ENCODE results near the gene LIPC. TPM values are rescaled to one million over a fixed set of nuclear protein-coding genes. Genes with fewer than 3 reads are reported as not detected.

Gene LIPC
- total and polyA plus RNA-seq, 10 of the 15 experiments (the other 5 are each of a cell fraction or from before 2014, with no cell fraction given), result 0.06 to 0.31 (median 0.16) TPM; not detected in 1

DNA sequence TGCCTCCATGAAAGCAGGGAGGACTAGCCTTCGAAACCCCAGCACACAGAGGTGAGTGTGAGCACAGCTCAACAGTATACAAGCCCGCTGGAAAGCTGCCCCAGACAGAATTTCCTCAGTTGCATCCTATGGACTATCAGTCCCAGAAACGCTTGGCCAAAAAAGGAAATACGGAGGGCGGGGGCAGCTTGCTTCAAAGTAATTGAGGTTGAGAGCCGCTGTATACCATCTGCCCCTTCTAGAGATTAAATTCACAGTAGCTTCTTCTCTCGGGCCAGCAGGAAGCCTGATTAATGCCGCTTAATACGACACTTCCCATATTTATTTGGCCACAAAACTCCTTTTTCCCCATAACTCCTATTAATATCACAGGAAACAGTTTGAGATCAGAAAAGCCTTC lies 88.7 kb downstream of the LIPC start:
- Histone ChIP-seq H3K4me3 (no peak overlapping the region), H3K36me3 (ENCODE audit: control insufficient read depth in 2 of 2, insufficient read depth in 2 of 2, low read length in 1 of 2) (no peaks in the 10 kb centered on the region), H3K9me3 (replicated peaks; ENCODE audit: control insufficient read depth, insufficient read depth, low read length) (no peaks in the 10 kb centered on the region; the same call in 2 of the 3 replicates), H3K9ac (ENCODE audit: control insufficient read depth, insufficient read depth, low read length) (no peak overlapping the region), H2AFZ (ENCODE audit: control insufficient read depth, low read depth, low read length) (no peak overlapping the region), H3K27ac (ENCODE audit: control insufficient read depth, insufficient read depth) (no peak overlapping the region; the same call in 1 of the 2 replicates), H3K4me2 (ENCODE audit: control insufficient read depth, insufficient read depth) (no peak overlapping the region), H4K20me1 (ENCODE audit: control insufficient read depth, insufficient read depth) (no peaks in the 10 kb centered on the region), H3K4me1 (ENCODE audit: control insufficient read depth, insufficient read depth, low read length) (peaks cover 59% of the 10 kb centered on the region), H3K27me3 (replicated peaks in 1 of 2; ENCODE audit: control insufficient read depth in 2 of 2, insufficient read depth in 2 of 2, low read length in 1 of 2) (no peaks in the 10 kb centered on the region), H3K79me2 (ENCODE audit: control insufficient read depth, insufficient read depth, low read length) (no peaks in the 10 kb centered on the region)
- ChIA-PET RAD21 (ENCODE audit: unreplicated experiment) (no interaction called here), SMC1A (ENCODE audit: uncharacterized antibody, unreplicated experiment) (interaction anchor here (1.0 to 1.6 kb wide), 4 partner anchors 9 to 229 kb away, joined by 3 to 4 read pairs (median 4); partner anchors contain the start of gene ADAM10), CTCF (interaction anchor here (0.6 kb wide), 1 partner anchor 140 kb away, joined by 3 read pairs; no protein-coding TSS in a partner anchor), POLR2A (no interaction called here)
- intact Hi-C loops (cut with micrococcal nuclease; ENCODE audit: unreplicated experiment) (no loop called here), in situ Hi-C loops (cut with MboI) (no loop called here)
- no TSS peak for BruUV-seq (replicated peaks)
- no peak for ATAC-seq
- no peak for DNase-seq (ENCODE audit: low read depth, low spot score)
- FAIRE-seq, result no peak
- 53% methylated on average over 9 of the region's 9 CpGs for WGBS (ENCODE audit: insufficient coverage, insufficient replicate concordance, low lambda C conversion rate, missing lambda C conversion rate)
- no peak for TF ChIP-seq TCF12 (IDR thresholded peaks at IDR 0.05; ENCODE audit: low read depth, low read length)
- TF ChIP-seq, protein P1, sequence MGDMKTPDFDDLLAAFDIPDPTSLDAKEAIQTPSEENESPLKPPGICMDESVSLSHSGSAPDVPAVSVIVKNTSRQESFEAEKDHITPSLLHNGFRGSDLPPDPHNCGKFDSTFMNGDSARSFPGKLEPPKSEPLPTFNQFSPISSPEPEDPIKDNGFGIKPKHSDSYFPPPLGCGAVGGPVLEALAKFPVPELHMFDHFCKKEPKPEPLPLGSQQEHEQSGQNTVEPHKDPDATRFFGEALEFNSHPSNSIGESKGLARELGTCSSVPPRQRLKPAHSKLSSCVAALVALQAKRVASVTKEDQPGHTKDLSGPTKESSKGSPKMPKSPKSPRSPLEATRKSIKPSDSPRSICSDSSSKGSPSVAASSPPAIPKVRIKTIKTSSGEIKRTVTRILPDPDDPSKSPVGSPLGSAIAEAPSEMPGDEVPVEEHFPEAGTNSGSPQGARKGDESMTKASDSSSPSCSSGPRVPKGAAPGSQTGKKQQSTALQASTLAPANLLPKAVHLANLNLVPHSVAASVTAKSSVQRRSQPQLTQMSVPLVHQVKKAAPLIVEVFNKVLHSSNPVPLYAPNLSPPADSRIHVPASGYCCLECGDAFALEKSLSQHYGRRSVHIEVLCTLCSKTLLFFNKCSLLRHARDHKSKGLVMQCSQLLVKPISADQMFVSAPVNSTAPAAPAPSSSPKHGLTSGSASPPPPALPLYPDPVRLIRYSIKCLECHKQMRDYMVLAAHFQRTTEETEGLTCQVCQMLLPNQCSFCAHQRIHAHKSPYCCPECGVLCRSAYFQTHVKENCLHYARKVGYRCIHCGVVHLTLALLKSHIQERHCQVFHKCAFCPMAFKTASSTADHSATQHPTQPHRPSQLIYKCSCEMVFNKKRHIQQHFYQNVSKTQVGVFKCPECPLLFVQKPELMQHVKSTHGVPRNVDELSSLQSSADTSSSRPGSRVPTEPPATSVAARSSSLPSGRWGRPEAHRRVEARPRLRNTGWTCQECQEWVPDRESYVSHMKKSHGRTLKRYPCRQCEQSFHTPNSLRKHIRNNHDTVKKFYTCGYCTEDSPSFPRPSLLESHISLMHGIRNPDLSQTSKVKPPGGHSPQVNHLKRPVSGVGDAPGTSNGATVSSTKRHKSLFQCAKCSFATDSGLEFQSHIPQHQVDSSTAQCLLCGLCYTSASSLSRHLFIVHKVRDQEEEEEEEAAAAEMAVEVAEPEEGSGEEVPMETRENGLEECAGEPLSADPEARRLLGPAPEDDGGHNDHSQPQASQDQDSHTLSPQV (IDR thresholded peaks at IDR 0.05), result no peak
- no peak for TF ChIP-seq ZNF217 (IDR thresholded peaks at IDR 0.05)
- TF ChIP-seq, protein P2, sequence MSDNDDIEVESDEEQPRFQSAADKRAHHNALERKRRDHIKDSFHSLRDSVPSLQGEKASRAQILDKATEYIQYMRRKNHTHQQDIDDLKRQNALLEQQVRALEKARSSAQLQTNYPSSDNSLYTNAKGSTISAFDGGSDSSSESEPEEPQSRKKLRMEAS (IDR thresholded peaks at IDR 0.05; ENCODE audit: low read depth, low read length), result no peak
- no peak for TF ChIP-seq NFXL1 (IDR thresholded peaks at IDR 0.05; ENCODE audit: borderline replicate concordance)
- TF ChIP-seq, protein P3, sequence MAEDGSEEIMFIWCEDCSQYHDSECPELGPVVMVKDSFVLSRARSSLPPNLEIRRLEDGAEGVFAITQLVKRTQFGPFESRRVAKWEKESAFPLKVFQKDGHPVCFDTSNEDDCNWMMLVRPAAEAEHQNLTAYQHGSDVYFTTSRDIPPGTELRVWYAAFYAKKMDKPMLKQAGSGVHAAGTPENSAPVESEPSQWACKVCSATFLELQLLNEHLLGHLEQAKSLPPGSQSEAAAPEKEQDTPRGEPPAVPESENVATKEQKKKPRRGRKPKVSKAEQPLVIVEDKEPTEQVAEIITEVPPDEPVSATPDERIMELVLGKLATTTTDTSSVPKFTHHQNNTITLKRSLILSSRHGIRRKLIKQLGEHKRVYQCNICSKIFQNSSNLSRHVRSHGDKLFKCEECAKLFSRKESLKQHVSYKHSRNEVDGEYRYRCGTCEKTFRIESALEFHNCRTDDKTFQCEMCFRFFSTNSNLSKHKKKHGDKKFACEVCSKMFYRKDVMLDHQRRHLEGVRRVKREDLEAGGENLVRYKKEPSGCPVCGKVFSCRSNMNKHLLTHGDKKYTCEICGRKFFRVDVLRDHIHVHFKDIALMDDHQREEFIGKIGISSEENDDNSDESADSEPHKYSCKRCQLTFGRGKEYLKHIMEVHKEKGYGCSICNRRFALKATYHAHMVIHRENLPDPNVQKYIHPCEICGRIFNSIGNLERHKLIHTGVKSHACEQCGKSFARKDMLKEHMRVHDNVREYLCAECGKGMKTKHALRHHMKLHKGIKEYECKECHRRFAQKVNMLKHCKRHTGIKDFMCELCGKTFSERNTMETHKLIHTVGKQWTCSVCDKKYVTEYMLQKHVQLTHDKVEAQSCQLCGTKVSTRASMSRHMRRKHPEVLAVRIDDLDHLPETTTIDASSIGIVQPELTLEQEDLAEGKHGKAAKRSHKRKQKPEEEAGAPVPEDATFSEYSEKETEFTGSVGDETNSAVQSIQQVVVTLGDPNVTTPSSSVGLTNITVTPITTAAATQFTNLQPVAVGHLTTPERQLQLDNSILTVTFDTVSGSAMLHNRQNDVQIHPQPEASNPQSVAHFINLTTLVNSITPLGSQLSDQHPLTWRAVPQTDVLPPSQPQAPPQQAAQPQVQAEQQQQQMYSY (CRISPR knock-in tag; IDR thresholded peaks at IDR 0.05), result no peak
- no peak for TF ChIP-seq JUND (IDR thresholded peaks at IDR 0.05; ENCODE audit: low read depth, low read length)
- no peak for TF ChIP-seq MEF2B (IDR thresholded peaks at IDR 0.05; ENCODE audit: partially characterized antibody, poor library complexity, severe bottlenecking)
- no peak for TF ChIP-seq CHD2 (IDR thresholded peaks at IDR 0.05; ENCODE audit: borderline replicate concordance, low read depth, low read length)
- TF ChIP-seq, protein P4, sequence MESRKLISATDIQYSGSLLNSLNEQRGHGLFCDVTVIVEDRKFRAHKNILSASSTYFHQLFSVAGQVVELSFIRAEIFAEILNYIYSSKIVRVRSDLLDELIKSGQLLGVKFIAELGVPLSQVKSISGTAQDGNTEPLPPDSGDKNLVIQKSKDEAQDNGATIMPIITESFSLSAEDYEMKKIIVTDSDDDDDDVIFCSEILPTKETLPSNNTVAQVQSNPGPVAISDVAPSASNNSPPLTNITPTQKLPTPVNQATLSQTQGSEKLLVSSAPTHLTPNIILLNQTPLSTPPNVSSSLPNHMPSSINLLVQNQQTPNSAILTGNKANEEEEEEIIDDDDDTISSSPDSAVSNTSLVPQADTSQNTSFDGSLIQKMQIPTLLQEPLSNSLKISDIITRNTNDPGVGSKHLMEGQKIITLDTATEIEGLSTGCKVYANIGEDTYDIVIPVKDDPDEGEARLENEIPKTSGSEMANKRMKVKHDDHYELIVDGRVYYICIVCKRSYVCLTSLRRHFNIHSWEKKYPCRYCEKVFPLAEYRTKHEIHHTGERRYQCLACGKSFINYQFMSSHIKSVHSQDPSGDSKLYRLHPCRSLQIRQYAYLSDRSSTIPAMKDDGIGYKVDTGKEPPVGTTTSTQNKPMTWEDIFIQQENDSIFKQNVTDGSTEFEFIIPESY (IDR thresholded peaks at IDR 0.05), result no peak
- TF ChIP-seq EP300 (IDR thresholded peaks at IDR 0.05; ENCODE audit: borderline replicate concordance in 1 of 2, control insufficient read depth in 1 of 2, low read depth in 2 of 2, low read length in 2 of 2), result no peak
- TF ChIP-seq ESRRA (IDR thresholded peaks at IDR 0.05; ENCODE audit: low read length), result no peak

Data from GM12878 (cell line).